ENCODE results near the gene RRP12.
"Not testable (repeated sequence)": the region's sequence is repeated elsewhere in the genome, so short reads cannot be mapped to it uniquely, and the experiment has no call there.

The RRP12 gene

GRCh38 chr10:97407952-97408248 is 6.8 kb upstream of the RRP12 start:
- DNase-seq (ENCODE audit: low spot score) = no peak

DNA sequence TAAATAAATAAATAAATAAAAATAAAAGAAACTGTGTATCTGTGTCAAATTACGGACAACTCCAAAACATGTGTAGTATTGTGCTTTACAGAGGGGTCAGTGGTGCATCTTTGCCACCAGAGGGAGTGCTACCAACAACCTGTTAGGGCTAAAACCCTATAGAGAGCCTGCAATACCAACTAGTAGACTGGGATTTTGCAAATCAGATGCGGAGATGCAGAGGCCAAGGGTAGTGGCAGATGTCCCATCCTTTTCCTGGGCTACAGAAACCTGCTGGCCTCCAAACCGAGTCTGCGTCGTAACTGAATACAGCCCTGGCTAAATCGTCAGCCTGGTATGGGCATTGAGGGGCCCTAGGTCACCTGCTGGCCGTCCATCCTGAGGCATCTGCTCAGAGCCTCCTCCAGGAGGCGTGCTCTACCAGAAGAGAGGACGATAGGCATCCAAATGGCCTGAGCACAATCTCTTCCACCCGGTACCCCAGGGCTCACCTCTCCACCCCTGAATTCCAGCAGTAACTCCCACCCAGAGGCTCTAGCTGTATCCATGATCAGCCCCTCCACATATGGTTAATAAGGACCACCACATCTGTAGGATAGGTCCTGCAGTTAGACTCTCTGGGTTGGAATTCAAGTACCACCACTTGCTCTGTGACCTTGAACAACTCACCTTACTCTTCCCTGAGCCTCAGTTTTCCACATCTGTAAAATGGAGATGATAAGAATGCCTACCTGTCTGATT is 6.2 kb upstream of the RRP12 start:
- peak; percentile 85 for DNase-seq (ENCODE audit: low spot score)

DNA sequence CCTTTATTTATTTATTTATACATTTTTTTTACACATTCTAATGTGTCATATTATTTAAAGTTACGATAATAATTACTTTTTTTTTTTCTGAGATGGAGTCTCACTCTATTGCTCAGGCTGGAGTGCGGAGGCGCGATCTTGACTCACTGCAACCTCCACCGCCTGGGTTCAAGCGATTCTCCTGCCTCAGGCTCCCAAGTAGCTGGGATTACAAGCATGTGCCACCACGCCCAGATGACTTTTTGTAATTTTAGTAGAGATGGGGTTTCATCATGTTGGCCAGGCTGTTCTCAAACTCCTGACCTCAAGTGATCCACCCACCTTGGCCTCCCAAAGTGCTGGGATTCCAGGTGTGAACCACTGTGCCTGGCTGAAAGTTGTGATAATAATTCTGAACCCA is 5.3 kb upstream of the RRP12 start:
- not testable (repeated sequence) for DNase-seq (ENCODE audit: low spot score)

- no peak for DNase-seq (ENCODE audit: low spot score)
Measured at GRCh38 chr10:97406064-97406463, 4.9 kb upstream of the RRP12 start.

GRCh38 chr10:97404044-97404443 is 2.9 kb upstream of the RRP12 start:
- no peak for DNase-seq (ENCODE audit: low spot score)

GRCh38 chr10:97401455-97401919 is 347 bp upstream of the RRP12 start:
- DNase-seq (ENCODE audit: low spot score) = no peak

GRCh38 chr10:97399843-97400545 is 1.1 kb downstream of the RRP12 start:
- DNase-seq (ENCODE audit: low spot score) = peak; percentile 41

DNA sequence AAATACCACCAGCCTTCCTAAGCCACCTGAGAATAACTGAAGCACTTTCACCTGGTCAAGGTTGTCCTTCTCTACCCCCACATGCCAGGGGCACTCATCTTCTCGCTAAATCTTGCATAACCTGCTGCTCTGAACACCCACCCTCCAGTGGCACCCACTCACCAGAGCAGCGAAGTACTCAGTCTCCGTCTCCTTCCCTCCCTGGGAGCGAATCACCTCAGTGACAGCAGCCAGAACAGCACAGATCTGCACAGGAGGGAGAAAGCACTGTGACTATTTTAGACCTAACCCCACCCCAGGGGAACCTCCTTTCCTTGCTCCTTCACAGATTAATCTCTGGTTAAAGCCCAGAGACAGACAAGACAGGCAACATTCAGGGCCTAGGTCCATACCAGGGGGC is 5.1 kb downstream of the RRP12 start:
- DNase-seq (ENCODE audit: low spot score) = no peak

DNA sequence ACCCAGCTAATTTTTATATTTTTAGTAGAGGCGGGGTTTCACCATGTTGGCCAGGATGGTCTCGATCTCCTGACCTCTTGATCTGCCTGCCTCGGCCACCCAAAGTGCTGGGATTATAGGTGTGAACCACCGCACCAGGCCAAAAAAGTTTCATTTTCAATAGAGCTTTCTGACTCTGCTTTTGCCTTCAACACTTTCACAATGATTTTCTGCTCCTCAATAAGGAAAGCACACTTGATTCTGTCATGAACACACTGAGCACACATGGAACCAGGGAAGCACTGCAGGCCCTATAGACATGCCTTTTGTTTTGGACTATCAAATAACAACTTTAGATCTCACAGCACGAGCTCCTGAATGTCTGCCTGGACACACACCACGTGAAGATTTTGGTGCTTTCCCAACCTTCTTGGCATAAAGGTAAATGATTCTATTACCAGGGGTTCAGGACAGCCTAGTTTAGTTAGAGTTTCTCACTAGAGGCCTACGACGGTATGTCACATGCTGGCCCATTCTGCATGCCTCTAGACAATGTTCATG is 8.0 kb downstream of the RRP12 start:
- DNase-seq (ENCODE audit: low spot score) = no peak

GRCh38 chr10:97390091-97390490 is 11.0 kb downstream of the RRP12 start:
- no peak for DNase-seq (ENCODE audit: low spot score)

DNA sequence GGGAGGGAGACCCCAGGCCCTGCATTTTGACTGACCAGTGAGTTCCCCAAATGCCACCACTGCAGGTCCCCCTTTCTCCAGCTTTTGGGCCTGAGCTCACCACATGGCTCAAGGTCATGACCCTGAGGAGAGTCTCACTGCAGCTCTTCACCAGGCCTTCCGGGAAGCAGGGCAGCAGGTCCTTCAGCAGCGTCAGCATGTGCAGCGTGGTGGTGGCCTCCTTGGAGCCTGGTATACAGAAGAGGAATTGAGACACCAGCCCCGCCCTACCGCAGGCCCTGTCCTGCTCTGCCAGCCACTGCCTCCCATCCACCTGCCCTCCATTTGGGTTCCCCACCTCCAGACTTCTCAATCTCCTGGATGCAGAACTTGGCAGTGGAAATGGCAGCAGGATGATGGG is 13.0 kb downstream of the RRP12 start:
- DNase-seq (ENCODE audit: low spot score) = no peak

GRCh38 chr10:97385565-97385964 is 15.6 kb downstream of the RRP12 start:
- DNase-seq (ENCODE audit: low spot score) = no peak

GRCh38 chr10:97384641-97385040 is 16.5 kb downstream of the RRP12 start:
- DNase-seq (ENCODE audit: low spot score) = no peak

DNA sequence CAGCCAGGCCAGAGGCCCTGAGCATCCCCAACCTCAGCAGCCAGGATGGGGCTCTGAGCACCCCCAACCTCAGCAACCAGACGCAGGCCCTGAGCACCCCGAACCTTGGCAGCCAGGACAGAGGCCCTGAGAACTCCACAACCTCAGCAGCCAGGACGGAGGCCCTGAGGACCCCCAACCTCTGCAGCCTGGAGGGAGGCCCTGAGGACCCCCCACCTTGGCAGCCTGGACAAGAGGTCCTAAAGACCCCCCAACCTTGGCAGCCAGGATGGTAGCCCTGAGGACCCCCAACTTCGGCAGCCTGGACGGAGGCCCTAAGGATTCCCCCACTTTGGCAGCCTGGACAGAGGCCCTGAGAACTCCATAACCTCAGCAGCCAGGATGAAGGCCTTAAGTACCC is 17.0 kb downstream of the RRP12 start:
- DNase-seq (ENCODE audit: low spot score) = no peak

DNA sequence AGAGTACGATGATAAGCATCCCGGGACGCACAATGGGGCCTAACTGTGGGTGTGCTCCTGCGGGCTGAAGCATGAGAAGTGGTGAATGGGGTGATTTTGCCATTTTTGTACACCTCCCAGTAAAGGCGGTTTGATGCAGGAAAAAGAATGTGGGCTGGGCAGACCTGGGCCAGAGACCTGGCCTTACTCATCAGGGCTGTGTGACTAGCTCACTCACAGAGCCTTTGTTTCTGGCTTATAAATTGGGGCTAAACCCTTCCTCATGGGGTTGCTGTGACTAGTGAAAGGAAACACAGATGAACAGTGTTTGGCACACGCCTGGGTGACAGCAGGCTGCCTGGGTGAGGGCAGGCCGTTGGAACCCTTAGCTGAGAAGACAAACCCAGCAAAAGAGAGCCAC is 18.0 kb downstream of the RRP12 start:
- DNase-seq (ENCODE audit: low spot score) = no peak

DNA sequence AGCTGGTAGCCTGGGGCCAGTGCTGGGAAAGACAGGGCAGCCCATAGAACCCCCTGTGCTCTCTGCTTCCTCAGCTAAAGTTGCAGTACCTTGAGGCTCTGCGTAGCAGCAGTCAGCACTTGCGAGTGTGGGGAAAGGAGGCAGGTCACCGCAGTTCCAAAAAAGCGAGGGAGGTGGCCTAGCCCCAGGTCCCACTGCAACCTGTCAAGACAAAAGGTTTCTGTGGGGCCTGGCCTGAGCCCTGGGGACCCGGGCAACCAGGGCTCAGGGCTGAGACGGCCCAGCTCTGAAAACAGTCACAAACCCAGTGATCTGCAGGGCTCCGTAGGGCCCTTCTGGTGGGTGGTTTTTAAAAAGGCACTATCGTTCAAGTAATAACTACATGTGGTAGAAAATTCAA is 19.5 kb downstream of the RRP12 start:
- no peak for DNase-seq (ENCODE audit: low spot score)

DNA sequence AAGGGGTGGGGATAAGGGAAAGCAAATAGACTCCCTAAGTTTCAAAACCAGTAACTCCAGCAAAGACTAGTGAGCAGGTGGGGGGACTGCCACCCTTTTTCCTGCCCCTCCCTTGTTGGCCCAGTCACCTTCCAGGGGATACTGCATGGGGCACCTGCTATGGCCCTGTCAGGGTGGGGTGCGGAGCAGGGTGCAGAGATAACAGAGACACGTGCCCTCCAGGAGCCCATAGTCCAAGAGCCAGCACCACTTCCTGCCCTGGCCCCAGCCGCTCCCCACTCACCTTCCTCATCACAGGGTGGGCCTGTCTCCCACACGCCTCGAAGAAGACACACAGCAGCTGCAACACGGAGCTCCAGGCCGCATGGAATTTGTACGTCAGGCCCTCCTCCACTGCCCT is 20.6 kb downstream of the RRP12 start:
- DNase-seq (ENCODE audit: low spot score) = no peak

DNA sequence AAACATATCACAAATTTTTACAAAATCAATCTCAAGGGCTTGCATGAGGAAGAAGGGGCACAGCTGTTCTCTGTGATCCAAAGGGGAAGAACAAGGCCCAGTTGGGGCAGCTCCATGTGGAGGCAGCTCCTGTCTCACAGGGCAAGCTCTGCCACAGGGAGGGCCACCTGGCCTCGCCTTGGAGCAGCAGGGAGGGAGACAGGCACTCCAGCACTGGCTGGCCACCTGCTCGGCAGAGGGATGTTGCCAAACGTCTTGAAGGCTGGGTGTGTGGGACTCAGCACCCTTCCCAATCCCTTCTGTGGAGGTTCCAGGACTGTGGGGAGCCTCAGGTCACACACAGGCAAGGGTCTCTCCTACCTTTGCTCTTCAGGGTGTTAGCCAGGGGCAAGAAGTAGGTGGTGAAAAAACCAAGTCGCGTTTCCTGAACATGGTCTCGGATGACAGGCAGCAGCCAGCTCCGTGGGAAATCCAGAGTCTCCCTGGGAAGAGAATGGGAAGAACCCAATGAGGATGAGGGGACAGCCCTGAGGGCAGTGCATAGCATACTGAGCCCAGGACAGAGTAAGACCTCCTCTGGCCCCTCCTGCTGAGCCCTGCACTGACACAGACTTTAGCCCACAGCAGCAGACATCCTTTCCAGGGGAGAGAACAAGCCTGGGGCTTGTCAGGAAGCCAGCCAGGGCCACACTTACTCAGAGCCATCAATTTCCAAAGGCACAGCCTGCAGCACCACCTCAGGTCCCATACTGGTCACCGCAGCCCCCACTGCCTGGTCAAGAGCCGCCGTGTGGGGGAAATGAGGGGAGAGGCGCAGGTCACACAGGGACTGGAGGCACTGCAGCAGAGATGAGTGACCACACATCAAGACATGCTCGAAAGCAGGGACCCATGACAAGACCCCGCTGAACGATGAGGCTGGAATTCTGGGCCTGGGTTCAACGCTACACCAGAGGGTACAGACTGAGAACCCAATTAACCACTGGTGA is 21.9 kb downstream of the RRP12 start:
- DNase-seq (ENCODE audit: low spot score) = no peak

- DNase-seq (ENCODE audit: low spot score) = no peak
Measured at GRCh38 chr10:97376413-97376812, 24.7 kb downstream of the RRP12 start.

DNA sequence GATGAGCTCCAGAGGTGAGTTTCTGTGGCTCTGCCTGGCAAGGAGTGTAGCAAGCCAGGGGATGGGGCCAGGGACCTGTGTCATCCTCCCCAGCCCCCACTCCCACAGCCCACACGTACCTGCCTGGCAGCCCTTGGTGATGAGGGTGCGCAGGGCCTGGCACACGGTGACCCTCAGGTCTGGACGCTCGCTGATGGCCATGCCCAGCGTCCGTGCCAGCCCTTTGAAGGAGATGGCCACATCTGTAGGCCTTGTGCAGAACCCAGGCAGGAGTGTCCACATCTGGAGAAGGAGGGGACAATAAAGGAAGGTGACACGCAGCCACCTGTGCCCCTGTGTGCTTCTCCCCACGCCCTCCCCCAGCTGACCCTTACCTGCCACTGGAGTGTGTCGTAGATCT is 27.7 kb downstream of the RRP12 start:
- DNase-seq (ENCODE audit: low spot score) = no peak

GRCh38 chr10:97372233-97372875 is 28.8 kb downstream of the RRP12 start:
- DNase-seq (ENCODE audit: low spot score) = no peak

DNA sequence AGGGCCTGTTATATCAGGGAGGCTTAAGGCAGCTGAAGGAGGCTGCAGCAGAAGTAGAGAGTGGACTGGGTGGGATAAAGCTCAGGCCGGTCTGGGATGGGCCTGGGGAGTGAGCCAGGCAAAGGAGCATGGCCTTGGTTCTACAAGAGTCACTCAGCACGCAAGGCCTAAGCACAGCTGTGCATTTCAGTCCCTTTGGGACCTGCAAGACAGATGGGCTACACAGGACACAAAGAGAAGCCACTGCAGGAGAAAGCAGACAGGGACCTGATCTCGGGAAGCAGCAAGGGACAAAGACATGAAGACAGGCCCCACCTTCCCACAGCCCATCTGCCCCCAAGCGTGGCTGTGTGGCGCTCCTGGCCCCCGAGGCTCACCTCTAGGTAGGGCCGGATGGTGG is 29.4 kb downstream of the RRP12 start:
- no peak for DNase-seq (ENCODE audit: low spot score)

Measured in iPS-NIHi11 (cell line).